ENCODE data around the gene CDH4. TPM values are rescaled to one million over a fixed set of nuclear protein-coding genes. Genes with fewer than 3 reads are reported as not detected.

Gene CDH4
- total RNA-seq, 1 donor from 2014 or later, result 9.2 TPM

GRCh38 chr20:61353261-61354000 lies 101.4 kb downstream of the CDH4 start:
- DNase-seq (ENCODE audit: extremely low read depth, low read depth, low spot score), result no peak

GRCh38 chr20:61354001-61354390 lies 101.9 kb downstream of the CDH4 start:
- DNase-seq (ENCODE audit: extremely low read depth, low read depth, low spot score), result no peak

- DNase-seq (ENCODE audit: extremely low read depth, low read depth, low spot score), result no peak
Observed at GRCh38 chr20:61354501-61354900, 102.4 kb downstream of the CDH4 start.

- no peak for DNase-seq (ENCODE audit: extremely low read depth, low read depth, low spot score)
Observed at GRCh38 chr20:61354901-61355495, 102.9 kb downstream of the CDH4 start.

GRCh38 chr20:61355585-61355984 lies 103.5 kb downstream of the CDH4 start:
- no peak for DNase-seq (ENCODE audit: extremely low read depth, low read depth, low spot score)

- DNase-seq (ENCODE audit: extremely low read depth, low read depth, low spot score), result no peak
Observed at GRCh38 chr20:61356196-61356595, 104.1 kb downstream of the CDH4 start.

GRCh38 chr20:61357119-61357518 lies 105.1 kb downstream of the CDH4 start:
- DNase-seq (ENCODE audit: extremely low read depth, low read depth, low spot score), result no peak

GRCh38 chr20:61359254-61359653 lies 107.2 kb downstream of the CDH4 start:
- no peak for DNase-seq (ENCODE audit: extremely low read depth, low read depth, low spot score)

- no peak for DNase-seq (ENCODE audit: extremely low read depth, low read depth, low spot score)
Observed at GRCh38 chr20:61360296-61360695, 108.2 kb downstream of the CDH4 start.

- DNase-seq (ENCODE audit: extremely low read depth, low read depth, low spot score), result no peak
Observed at GRCh38 chr20:61360940-61361339, 108.9 kb downstream of the CDH4 start.

- DNase-seq (ENCODE audit: extremely low read depth, low read depth, low spot score), result no peak
Observed at GRCh38 chr20:61361501-61361900, 109.4 kb downstream of the CDH4 start.

- no peak for DNase-seq (ENCODE audit: extremely low read depth, low read depth, low spot score)
Observed at GRCh38 chr20:61364147-61364546, 112.1 kb downstream of the CDH4 start.

- no peak for DNase-seq (ENCODE audit: extremely low read depth, low read depth, low spot score)
Observed at GRCh38 chr20:61366914-61367313, 114.9 kb downstream of the CDH4 start.

GRCh38 chr20:61369731-61370520 lies 117.9 kb downstream of the CDH4 start:
- no peak for DNase-seq (ENCODE audit: extremely low read depth, low read depth, low spot score)

- no peak for DNase-seq (ENCODE audit: extremely low read depth, low read depth, low spot score)
Observed at GRCh38 chr20:61370841-61371303, 118.8 kb downstream of the CDH4 start.

- no peak for DNase-seq (ENCODE audit: extremely low read depth, low read depth, low spot score)
Observed at GRCh38 chr20:61371501-61372136, 119.6 kb downstream of the CDH4 start.

GRCh38 chr20:61372137-61373054 lies 120.3 kb downstream of the CDH4 start:
- DNase-seq (ENCODE audit: extremely low read depth, low read depth, low spot score), result no peak

GRCh38 chr20:61373055-61373399 lies 121.0 kb downstream of the CDH4 start:
- no peak for DNase-seq (ENCODE audit: extremely low read depth, low read depth, low spot score)

- no peak for DNase-seq (ENCODE audit: extremely low read depth, low read depth, low spot score)
Observed at GRCh38 chr20:61373956-61374545, 122.0 kb downstream of the CDH4 start.

All from glomerular endothelial cell (primary cell).